Fibroblast of lung (primary cell): Measurements from ENCODE around the gene HOXC6. TPM values are rescaled to one million over a fixed set of nuclear protein-coding genes. Genes with fewer than 3 reads are reported as not detected.

Experiments
- DNase-seq, 2 donors: peaks; one replicate each; pipeline versions ENCODE4 v3.0.0 to v3.0.0-alpha.2; 2010; ENCODE audit warnings: low read depth in 2 of 2
- H2AFZ ChIP-seq: 2 replicates; pipeline ENCODE4 v1.5.1; 2012; ENCODE audit warnings: low read length, control low read depth, inconsistent platforms
- H3K27ac ChIP-seq: 2 replicates; pipeline ENCODE4 v1.5.1; 2011; ENCODE audit warnings: low read length, control low read depth; ENCODE audit not compliant: insufficient read depth
- H3K27me3 ChIP-seq: 2 replicates; pipeline ENCODE4 v1.5.1; 2011; ENCODE audit warnings: mild to moderate bottlenecking, low read length; ENCODE audit not compliant: control insufficient read depth, insufficient read depth
- H3K36me3 ChIP-seq: 2 replicates; pipeline ENCODE4 v1.5.1; 2011; ENCODE audit warnings: low read length; ENCODE audit not compliant: control insufficient read depth, insufficient read depth
- H3K4me1 ChIP-seq: 2 replicates; pipeline ENCODE4 v1.5.1; 2011; ENCODE audit warnings: low read length; ENCODE audit not compliant: control insufficient read depth, insufficient read depth; ENCODE audit errors: extremely low read depth
- H3K4me2 ChIP-seq: 2 replicates; pipeline ENCODE4 v1.5.1; 2011; ENCODE audit warnings: low read length, control low read depth; ENCODE audit not compliant: insufficient read depth; ENCODE audit errors: extremely low read depth
- H3K4me3 ChIP-seq, 4 experiments: fragments of 200-600 bp in 1 of 4; sonication (generic) in 1 of 4; replicated peaks in 1 of 4; 2 replicates each; pipeline ENCODE4 v1.5.1; 2011 to 2016; ENCODE audit warnings: low read length in 4 of 4, low read depth in 3 of 4, mild to moderate bottlenecking in 3 of 4, control low read depth in 2 of 4, inconsistent platforms in 1 of 4, mixed read lengths in 1 of 4; ENCODE audit not compliant: insufficient read depth in 1 of 4; ENCODE audit errors: control extremely low read depth in 1 of 4
- H3K79me2 ChIP-seq: 2 replicates; pipeline ENCODE4 v1.5.1; 2012; ENCODE audit warnings: mild to moderate bottlenecking, low read length, inconsistent platforms; ENCODE audit not compliant: control insufficient read depth, insufficient read depth
- H3K9ac ChIP-seq: 2 replicates; pipeline ENCODE4 v1.5.1; 2011; ENCODE audit warnings: mild to moderate bottlenecking, low read length, control low read depth; ENCODE audit not compliant: insufficient read depth
- H3K9me3 ChIP-seq: 2 replicates; pipeline ENCODE4 v1.5.1; 2012; ENCODE audit warnings: low read depth, low read length; ENCODE audit not compliant: control insufficient read depth, insufficient read depth
- H4K20me1 ChIP-seq: 2 replicates; pipeline ENCODE4 v1.5.1; 2011; ENCODE audit warnings: low read length; ENCODE audit not compliant: control insufficient read depth, insufficient read depth; ENCODE audit errors: extremely low read depth
- EZH2 ChIP-seq: IDR thresholded peaks from 2 replicates; pipeline ENCODE4 v1.5.1; 2012; ENCODE audit warnings: low read length, control low read depth, mild to moderate bottlenecking; ENCODE audit errors: missing control alignments
- polyA plus RNA-seq, 2 donors: library from polyadenylated mRNA; depleted of rRNA in 1 of 2; stranded (reverse) in 1 of 2; unstranded in 1 of 2; fragments of >200 nt; gene quantifications; 2 replicates each; pipeline ENCODE4 v1.2.1, GENCODE V29; 2011 to 2012; ENCODE audit warnings: missing spikeins in 1 of 2
- total RNA-seq: library from RNA; depleted of rRNA; stranded (reverse); fragments of >200 nt; gene quantifications from 2 replicates; pipeline ENCODE4 v1.2.1, GENCODE V29; 2014
- TF ChIP-seq, protein P1 (sequence below), 2 donors: IDR thresholded peaks in 1 of 2; conservative IDR thresholded peaks in 1 of 2; 1 replicate in 1 of 2; 2 replicates in 1 of 2; pipeline ENCODE4 v1.5.1; 2011 to 2012; ENCODE audit warnings: low read length in 2 of 2, control low read depth in 1 of 2, inconsistent platforms in 1 of 2, low read depth in 1 of 2, mild to moderate bottlenecking in 1 of 2

Gene HOXC6
- total and polyA plus RNA-seq, 2 donors (not counting 1 experiment from before 2014, with no cell fraction given), result 0.17 to 0.52 TPM

DNA sequence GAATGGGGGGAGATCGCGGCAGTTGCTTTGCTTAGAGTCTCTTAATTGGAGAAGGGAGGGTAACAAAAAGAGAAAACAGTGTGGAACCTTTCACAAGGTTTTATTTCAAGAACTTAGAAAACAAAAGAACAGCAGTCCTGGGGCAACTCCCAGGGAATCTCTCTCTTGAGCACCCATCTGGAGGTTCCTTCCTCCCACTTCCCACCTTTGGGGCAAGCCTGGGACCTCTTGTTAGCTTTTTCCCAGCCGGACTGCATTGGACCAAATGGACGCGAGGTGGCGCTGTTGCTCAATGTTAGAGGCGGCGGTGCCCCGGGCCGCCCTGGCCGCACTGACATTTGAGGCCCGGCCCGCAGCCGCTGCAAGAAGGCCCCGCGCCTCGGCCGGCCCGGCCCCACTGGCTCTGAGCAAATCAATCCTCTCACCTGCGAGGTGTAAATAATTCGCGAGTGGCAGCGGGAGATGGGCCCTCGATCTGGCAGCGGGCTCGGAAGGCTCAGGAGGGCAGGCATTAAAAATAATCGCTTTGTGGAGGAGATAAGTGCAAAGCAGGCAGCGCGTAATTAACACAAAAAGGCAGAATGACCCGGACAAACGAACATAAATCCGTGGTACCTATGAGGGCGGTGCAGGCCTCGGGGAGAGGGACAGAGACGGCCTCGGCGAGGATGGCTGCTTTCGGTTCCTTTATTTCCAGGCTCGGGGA, 22.2 kb upstream of the HOXC6 start:
- DNase-seq, result peak; percentile 53 to 77
- Histone ChIP-seq H3K9ac (no peak overlapping the region), H3K4me1 (no peaks in the 10 kb centered on the region), H3K79me2 (no peaks in the 10 kb centered on the region), H2AFZ (no peak overlapping the region), H3K36me3 (no peaks in the 10 kb centered on the region), H3K4me2 (peak overlapping the region; percentile 11), H3K27ac (no peak overlapping the region), H3K4me3 (no peak overlapping the region), H3K9me3 (no peaks in the 10 kb centered on the region), H4K20me1 (no peaks in the 10 kb centered on the region), H3K27me3 (peaks cover 76% of the 10 kb centered on the region)
- peak; percentile 0 for TF ChIP-seq EZH2
- TF ChIP-seq, protein P1, sequence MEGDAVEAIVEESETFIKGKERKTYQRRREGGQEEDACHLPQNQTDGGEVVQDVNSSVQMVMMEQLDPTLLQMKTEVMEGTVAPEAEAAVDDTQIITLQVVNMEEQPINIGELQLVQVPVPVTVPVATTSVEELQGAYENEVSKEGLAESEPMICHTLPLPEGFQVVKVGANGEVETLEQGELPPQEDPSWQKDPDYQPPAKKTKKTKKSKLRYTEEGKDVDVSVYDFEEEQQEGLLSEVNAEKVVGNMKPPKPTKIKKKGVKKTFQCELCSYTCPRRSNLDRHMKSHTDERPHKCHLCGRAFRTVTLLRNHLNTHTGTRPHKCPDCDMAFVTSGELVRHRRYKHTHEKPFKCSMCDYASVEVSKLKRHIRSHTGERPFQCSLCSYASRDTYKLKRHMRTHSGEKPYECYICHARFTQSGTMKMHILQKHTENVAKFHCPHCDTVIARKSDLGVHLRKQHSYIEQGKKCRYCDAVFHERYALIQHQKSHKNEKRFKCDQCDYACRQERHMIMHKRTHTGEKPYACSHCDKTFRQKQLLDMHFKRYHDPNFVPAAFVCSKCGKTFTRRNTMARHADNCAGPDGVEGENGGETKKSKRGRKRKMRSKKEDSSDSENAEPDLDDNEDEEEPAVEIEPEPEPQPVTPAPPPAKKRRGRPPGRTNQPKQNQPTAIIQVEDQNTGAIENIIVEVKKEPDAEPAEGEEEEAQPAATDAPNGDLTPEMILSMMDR (conservative IDR thresholded peaks at IDR 0.05 in 1 of 2, IDR thresholded peaks at IDR 0.05 in 1 of 2; ENCODE audit: low read depth in 1 of 2, low read length in 2 of 2), result peak; percentile 73 to 78

DNA sequence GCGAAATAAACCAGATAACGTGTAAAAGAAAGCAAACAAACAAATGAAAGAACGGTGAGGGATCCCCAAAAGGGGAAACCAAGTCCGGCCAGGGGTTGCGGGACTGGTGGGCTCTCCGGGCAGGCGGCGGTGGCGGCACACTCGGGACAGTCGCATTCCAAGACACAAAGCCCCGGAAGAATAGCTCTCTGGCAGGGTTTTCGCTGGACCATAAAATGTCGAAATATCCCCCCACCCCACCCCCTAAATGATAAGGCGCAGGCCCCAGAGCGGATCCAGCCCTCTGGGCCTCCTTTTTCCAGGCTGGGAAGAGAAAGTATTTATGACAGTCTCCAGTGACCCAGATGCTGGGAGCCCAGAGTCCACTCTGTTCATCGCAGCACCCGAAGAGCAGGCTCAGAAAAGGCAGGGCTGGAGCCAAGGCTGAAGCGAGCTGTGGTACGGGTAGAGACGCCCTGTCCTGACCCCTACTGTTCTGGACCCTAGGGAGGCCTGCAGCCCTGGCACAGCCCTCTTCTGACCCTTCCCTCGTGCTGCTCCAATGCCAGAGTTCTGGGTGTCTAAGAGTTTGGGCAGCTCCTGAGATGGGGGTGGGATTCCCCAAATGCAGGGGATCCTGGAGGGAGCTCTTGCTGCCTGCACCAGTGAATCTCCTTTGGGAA, 21.6 kb upstream of the HOXC6 start:
- no peaks in the 10 kb centered on the region for H3K4me1 ChIP-seq
- no peak overlapping the region for H3K27ac ChIP-seq
- no peaks in the 10 kb centered on the region for H3K36me3 ChIP-seq
- no peak overlapping the region for H3K4me2 ChIP-seq
- H3K27me3 ChIP-seq, result peaks cover 76% of the 10 kb centered on the region
- H3K9ac ChIP-seq, result no peak overlapping the region
- H3K79me2 ChIP-seq, result no peaks in the 10 kb centered on the region
- no peak for DNase-seq
- no peak overlapping the region for H3K4me3 ChIP-seq
- TF ChIP-seq, protein P1 (conservative IDR thresholded peaks at IDR 0.05 in 1 of 2, IDR thresholded peaks at IDR 0.05 in 1 of 2; ENCODE audit: low read depth in 1 of 2, low read length in 2 of 2), result no peak
- no peak overlapping the region for H2AFZ ChIP-seq
- no peaks in the 10 kb centered on the region for H3K9me3 ChIP-seq
- no peaks in the 10 kb centered on the region for H4K20me1 ChIP-seq

DNA sequence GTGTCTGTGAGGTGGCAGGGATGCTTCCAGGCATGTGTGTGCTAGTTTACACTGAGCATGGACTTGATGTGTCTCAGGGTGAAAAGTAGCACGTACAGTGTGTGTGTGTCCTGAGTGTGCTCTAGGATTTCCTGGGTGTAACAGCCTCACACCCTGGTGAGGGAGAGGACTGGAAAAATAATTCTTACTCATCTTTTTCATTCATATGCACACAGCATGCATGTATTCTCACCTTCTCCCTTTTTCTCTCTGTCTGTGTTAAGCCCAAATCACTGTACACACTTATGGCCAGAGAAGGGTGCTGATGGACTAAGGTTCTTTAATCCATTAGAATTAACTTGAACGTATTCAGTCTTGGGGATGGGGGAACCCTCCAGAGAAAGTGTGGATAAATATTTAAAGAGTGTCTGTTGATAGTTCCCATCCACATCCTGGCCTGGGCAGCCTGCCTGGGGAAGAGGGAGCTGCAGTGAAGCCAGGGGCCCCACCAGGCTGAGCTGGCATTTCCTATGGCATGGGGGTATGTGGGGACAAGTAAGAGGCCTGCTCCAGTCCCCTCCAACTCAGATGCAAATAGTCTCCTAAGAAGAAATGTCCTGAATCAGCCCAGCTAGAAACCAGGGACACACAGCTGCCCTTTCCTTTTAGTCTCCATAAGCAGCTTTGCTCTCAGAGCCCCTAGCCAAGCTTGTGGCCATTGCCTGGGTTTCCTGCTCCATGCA, 20.5 kb upstream of the HOXC6 start:
- no peak overlapping the region for H3K4me2 ChIP-seq
- peaks cover 71% of the 10 kb centered on the region for H3K27me3 ChIP-seq
- H4K20me1 ChIP-seq, result no peaks in the 10 kb centered on the region
- no peaks in the 10 kb centered on the region for H3K79me2 ChIP-seq
- no peak for DNase-seq
- no peaks in the 10 kb centered on the region for H3K4me1 ChIP-seq
- H3K9ac ChIP-seq, result no peak overlapping the region
- H3K27ac ChIP-seq, result no peak overlapping the region
- no peak overlapping the region for H2AFZ ChIP-seq
- no peaks in the 10 kb centered on the region for H3K36me3 ChIP-seq
- no peak overlapping the region for H3K4me3 ChIP-seq
- no peak for TF ChIP-seq EZH2
- TF ChIP-seq, protein P1 (conservative IDR thresholded peaks at IDR 0.05 in 1 of 2, IDR thresholded peaks at IDR 0.05 in 1 of 2; ENCODE audit: low read depth in 1 of 2, low read length in 2 of 2), result no peak
- no peaks in the 10 kb centered on the region for H3K9me3 ChIP-seq
